T-helper 9 cell (primary cell): ENCODE measurements around the gene ZNRF1.

Source experiments
- DNase-seq: peaks from one replicate; pipeline ENCODE4 v3.0.0-alpha.2; 2020

The ZNRF1 gene

GRCh38 chr16:75099738-75100602, 101.1 kb downstream of the ZNRF1 start:
- DNase-seq, result no peak

- DNase-seq, result no peak
Observed at GRCh38 chr16:75100603-75100990, 101.8 kb downstream of the ZNRF1 start.

DNA sequence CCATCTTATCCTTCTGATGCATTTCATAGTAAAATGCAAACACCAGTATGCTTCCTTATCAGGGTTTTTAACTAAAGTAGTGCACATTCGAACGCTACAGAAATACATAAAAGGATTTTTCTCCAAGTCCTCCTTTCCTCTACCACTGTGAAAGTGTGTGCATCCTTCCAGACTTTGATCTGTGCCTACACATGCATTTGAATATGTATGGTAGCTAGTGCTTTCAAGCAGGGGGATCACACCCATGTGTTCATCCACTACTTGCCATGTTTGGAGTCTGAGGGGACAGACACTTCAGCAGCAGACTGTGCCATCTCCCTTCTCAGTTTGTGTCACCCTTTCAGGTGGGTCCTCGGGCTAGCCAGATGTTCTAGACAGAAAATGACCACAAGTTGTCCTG, 102.8 kb downstream of the ZNRF1 start:
- no peak for DNase-seq

- DNase-seq, result no peak
Observed at GRCh38 chr16:75102595-75102994, 103.8 kb downstream of the ZNRF1 start.

DNA sequence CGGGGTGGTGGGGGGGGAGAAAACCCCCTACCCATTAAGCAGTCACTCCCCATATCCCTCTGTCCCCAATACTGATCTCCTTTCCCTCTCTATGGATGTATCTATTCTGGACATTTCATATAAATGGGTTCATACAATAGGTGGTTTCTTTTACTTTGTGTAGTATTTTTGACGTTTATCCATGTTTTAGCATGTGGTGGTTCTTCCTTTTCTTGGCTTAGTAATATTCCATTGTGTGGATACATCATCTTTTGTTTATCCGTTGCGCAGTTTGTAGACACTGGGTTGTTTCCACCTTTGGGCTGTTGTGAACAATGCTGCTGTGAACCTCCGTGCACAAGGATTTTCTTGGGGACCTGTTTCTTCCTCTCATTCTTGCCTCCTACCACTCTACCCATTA, 105.2 kb downstream of the ZNRF1 start:
- DNase-seq, result no peak

- DNase-seq, result no peak
Observed at GRCh38 chr16:75104836-75105235, 106.0 kb downstream of the ZNRF1 start.

- no peak for DNase-seq
Observed at GRCh38 chr16:75105306-75106061, 106.7 kb downstream of the ZNRF1 start.

DNA sequence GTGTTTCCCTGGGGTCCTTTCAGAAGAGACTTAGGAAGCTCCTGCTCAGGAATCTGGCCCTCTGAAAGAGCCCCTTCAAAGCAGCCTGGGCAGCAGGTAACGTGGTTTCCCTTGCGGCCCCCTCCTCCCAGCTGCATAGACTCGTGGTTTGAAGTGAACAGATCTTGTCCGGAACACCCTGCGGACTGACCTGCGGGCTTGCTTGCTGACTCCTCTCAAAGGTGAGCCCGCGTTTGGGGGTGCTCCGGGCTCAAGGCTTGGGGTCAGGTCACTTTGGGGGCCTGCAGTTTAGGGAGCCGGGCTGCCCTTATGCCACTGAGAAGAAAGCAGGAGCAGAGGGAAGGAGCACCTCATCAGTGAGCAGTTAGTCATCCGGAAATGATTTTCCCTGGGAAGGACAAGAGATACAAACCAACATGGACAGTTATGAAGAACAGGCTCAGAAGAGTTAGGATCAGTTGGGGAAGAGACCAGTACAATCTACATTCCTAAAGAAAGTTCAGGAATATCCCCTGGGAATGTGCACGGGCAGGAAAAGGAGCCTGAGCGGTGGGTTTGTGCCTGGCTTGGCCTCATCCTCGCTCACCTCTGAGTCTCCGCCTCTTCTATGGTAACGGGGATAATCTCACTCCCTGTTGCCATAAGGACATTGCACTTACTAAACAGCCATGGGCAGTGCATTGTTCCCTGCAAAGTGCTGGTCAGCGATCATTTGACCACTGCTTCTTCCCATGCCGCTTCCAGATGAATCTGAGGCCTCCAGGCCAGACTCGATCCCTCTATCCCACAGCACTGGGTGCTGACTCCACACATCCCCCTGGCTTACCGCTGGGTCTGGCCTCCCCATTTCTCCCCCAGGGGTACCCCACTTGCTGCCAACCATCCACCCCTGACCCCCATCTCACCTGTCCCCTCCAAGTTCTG, 107.8 kb downstream of the ZNRF1 start:
- DNase-seq, result no peak

DNA sequence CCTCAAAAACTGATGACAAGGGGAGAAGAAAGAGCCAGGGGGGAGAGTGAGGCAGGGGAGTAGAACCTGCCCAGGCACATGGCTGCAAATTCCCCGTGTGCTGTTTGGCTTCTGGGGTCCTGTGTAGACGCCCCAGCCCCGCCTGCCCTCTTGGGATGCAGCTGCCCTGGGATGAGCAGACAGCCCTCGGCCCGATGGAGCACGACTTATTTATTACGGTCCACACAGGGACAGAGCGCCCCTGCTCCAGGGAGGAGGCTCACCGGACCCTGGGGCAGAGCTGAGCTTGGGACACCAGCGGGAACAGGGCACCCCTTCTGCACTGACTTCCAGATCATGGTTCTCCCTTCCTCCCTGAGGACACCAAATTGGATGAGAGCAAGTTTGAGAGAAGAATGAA, 108.7 kb downstream of the ZNRF1 start:
- DNase-seq, result no peak

- DNase-seq, result peak; percentile 63
Observed at GRCh38 chr16:75108792-75109731, 110.2 kb downstream of the ZNRF1 start.

DNA sequence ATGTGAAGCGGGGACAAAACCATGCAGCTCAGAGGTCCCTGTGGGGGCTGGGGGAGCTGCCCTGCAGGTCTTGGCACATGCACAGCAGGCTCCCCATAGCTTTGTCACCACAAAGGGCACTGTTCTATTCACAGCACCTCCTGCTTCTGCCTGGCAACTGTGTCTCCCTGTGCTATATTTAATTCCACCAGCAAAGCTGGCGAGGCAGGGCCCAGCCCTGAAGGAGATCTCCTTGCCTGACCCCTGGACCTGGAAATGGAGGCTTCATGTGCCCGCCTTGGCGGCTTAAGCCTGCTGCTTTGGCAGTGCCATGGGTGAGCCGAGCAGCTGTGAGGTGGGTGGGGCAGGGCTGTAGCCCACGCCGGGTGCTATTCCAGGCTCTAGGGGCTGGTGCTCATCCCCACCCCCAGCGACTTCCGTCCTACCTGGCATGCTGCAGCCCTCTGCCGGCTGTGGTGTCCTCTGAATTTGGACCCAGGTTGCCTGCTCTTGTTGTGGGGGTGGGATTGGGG, 111.0 kb downstream of the ZNRF1 start:
- DNase-seq, result no peak

GRCh38 chr16:75110637-75111513, 112.1 kb downstream of the ZNRF1 start:
- peak; percentile 76 for DNase-seq

GRCh38 chr16:75111514-75111940, 112.7 kb downstream of the ZNRF1 start:
- no peak for DNase-seq

GRCh38 chr16:75111961-75112733, 113.3 kb downstream of the ZNRF1 start:
- no peak for DNase-seq

DNA sequence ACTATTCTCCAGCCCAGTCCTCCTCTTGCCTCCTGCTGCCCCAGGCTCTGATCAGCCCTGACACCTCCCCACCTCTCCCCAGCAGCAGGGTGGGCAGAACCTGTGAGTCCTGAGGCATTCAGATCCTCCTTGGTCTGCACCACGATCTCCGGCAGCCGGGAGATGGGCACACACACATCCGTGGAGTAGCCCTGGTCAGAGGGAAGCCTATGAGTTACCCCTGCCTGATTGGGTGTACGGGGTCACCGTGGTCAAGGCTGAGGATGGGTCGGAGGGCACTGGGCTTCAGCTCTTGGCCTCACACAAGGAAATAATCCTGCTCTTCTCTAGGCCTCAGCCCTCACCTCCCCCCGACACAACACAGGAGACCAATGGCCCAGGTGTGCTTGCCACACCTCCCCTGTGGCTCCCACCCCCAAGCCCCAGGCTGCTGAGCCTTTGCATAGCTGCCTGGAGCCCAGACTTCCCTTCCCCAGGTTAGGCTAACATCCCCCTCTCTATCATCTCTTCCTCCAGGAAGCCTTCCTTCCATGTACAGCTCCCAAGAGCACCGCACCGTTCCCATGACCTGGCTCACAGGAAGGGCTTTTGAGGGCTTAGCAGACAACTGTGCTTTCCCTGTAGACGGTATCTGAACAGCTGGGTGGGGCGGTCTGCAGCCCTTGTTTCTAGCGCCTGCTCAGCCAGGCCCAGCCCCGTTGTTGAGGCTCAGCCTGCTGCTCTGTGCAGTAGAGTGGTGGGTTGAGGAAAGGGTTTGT, 114.1 kb downstream of the ZNRF1 start:
- DNase-seq, result no peak

DNA sequence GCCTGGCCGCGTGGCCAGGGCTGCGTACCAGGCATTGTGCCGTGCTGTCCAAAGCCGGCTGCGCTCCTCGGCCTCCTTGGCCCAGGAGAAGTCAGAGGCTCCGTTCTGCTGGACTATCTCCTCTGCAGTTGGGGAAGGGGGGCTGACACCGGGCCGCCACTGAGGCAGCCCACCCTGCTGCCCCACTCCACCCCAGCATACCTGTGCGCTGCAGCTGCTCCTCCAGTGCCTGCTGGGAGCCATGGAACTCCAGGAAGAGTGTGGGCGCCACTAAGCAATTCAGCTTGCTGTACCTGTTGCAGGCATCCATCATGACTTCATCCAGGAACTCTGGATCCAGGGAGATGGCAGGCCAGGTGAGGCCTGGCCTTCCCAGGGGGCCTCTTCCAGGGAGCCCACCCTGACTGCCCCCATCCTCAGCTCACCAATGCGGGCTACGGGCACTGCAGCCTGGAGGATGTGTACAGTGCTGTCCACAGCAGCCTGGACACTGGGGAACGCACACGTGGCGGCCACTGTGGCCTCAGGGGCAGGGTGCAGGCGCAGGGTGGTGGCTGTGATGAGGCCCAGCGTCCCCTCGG, 114.8 kb downstream of the ZNRF1 start:
- no peak for DNase-seq

DNA sequence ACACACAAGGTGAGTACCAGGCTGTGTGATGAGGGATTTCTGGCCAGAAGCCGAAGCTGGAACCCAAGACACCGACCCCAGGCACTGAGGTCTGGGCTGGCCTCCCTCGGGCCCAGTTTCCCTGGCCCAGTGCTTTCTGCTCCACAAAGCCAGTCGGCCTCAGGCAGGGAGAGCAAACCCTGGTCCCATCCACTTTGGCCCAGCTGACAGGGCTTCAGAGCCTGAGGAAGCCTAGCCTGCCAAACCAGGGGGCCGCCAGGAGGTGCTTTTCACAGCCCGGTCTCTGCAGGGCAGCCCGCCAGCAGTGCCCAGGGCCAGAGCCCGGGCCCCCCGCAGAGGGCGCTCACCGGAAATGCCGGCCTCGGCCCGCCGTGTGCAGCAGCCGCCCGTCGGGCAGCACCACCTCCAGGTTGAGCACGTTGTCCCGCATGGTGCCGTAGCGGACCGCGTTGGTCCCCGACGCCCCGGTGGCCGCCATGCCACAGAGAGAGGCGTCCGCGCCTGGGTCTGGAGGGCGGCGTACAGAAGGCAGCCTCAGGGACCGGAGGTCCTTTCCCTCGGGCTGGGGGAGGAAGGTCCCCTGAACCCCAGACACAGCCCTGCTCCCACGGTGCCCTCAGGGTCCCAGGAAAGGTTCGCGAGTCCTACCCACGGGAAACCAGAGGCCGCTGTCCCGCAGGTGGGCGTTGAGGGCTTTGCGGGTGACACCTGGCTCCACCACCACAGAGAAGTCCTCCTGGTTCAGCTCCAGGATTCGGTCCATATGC, 115.5 kb downstream of the ZNRF1 start:
- no peak for DNase-seq
